ENCODE results near the gene ZNF212.

DNA sequence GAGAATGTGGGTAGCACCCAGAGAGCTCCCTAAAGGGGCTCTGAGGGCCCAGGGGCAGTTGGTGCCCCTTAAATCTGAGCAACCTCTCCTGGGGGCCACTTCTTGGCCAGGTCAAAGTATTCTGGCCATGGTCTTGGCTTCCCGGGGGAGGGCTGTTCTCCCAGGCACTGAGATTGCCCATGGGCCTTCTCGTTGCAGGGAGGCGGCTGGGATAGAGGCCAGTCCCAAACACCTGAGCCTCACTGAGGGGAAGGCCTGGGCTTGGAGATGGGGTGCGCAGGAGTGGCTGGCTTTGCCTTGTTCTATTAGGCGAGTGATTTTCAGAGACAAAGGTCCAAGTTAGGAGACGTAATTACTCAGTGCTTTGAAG, 56.0 kb downstream of the ZNF212 start:
- TF ChIP-seq, protein P1, sequence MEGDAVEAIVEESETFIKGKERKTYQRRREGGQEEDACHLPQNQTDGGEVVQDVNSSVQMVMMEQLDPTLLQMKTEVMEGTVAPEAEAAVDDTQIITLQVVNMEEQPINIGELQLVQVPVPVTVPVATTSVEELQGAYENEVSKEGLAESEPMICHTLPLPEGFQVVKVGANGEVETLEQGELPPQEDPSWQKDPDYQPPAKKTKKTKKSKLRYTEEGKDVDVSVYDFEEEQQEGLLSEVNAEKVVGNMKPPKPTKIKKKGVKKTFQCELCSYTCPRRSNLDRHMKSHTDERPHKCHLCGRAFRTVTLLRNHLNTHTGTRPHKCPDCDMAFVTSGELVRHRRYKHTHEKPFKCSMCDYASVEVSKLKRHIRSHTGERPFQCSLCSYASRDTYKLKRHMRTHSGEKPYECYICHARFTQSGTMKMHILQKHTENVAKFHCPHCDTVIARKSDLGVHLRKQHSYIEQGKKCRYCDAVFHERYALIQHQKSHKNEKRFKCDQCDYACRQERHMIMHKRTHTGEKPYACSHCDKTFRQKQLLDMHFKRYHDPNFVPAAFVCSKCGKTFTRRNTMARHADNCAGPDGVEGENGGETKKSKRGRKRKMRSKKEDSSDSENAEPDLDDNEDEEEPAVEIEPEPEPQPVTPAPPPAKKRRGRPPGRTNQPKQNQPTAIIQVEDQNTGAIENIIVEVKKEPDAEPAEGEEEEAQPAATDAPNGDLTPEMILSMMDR (IDR thresholded peaks at IDR 0.05) = no peak
- TF ChIP-seq POLR2A (IDR thresholded peaks at IDR 0.05) = no peak
